HG03175 (cell line): ENCODE measurements around the gene EPHB1.

ENCODE experiments used
- ATAC-seq: cut with Tn5 transposase; IDR thresholded peaks from one replicate; pipeline ENCODE4 v1.9.1; 2021; ENCODE audit warnings: mild to moderate bottlenecking, moderate library complexity; ENCODE audit not compliant: unreplicated experiment

Gene EPHB1

DNA sequence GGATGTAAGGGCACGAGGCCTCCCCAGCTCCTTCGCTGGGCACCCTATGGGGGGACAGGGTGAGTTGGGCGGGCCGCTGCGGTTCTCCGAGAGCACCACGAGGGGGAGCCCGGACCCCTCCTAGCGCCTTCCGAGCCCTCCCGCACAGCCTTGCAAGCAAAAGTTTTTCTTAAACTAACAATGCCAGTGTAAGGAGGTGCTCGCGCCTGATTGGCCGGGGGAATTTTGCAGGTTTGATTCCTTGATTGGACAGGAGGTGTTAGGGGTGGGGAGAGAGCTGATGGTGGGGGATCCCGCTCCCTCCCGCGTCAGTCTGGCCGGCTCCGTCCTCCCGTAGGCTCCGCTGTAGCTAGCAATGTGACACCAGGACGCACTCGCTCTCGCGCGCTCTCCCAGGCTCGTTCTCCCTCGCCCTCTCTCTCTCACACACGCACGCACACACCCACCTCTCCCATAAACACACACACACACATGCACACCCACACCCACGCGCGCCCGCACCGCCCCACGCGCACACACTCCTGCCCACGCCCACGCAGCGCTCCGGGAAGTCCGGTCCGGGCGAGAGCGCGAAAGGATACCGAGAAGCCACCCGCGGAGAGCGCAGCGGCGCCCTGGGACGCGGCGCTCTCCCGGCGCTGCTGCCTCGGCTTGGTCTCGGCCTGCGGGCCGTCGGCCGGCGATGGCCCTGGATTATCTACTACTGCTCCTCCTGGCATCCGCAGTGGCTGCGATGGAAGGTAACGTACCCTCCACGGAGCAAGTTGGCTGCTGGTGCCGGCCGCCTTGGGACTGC, at the start of gene EPHB1:
EPHB1 (plus strand) TSS at position 311 of the 796 bp plus-strand sequence.
- ATAC-seq, result peak; percentile 82

DNA sequence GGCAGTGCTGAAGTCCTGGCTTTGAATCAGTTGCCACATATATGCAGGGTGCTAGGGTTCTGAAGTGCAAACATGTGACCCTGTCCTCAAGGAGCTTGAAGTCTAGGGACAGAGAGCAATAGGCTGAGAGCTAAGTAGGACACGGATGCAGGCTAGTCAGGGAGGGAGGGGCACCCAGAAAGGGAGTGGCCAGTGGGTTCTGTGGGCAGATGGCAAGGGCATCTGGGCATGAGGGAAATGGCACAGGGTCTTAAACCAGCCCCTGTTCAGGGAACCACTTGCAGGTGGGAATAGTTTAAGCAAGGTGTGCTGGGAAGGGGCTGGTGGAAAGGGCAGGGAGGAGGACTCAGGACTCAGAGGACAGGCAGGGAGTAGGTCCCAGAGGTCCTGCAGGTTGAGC, 46.4 kb upstream of the EPHB1 start:
- ATAC-seq, result no peak

GRCh38 chr3:134749174-134749573, 45.9 kb upstream of the EPHB1 start:
- ATAC-seq, result no peak

DNA sequence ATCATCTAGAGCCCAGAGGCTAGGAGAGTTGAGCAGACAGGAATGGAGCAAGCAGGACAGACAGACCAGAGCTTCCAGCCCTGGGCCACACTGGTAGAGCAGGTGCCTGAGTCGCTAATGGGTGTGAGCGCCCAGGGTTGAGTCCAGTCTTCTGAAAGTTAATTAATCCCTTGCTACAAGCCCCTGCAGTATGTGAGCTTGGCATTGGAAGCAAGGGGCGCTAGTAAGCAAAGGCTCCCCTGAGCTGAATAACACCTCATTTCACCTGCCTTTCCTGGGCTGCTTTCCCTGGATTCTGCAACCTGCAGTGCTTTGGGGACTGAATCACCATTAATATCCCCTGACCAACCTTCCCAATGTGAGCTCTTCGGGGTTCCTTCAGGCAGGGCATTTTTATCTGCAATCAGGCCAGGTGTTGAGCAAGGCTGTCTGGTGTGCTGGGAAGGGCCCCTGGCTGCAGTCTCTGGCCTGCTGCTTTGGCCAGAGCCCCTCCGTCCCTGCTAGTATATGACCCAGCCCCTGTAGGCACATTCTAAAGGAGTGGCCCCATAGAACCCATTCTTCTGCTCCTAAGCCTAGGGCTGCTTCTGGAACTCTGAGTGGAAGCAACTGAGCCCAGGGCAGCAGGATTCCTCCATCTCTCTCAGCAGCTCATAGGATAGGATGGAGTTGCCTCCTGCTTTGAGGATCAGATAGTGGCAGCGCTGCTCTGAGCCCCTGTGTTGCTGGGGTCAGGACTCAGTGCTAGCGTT, 45.1 kb upstream of the EPHB1 start:
- no peak for ATAC-seq

DNA sequence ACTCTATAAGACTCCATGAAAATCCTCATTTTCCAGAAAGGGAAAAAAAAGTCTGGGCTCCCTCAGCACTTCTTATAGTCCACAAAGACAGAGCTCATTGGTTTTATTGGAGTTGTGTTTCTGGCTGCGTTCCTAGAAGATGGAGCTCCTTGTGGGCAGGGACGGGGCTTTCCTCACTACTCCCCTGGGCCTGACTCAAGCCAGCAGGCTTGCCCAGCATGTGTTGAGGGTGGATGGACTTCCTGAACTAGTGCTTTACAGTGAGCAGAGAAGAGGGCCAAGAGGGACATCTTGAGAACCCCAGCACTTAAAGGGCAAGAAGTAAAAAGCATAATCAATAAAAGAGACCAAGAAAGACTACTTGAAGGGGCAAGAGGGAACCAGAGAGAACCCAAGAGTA, 43.2 kb upstream of the EPHB1 start:
- ATAC-seq, result no peak

GRCh38 chr3:134752761-134753461, 42.1 kb upstream of the EPHB1 start:
- ATAC-seq, result no peak

DNA sequence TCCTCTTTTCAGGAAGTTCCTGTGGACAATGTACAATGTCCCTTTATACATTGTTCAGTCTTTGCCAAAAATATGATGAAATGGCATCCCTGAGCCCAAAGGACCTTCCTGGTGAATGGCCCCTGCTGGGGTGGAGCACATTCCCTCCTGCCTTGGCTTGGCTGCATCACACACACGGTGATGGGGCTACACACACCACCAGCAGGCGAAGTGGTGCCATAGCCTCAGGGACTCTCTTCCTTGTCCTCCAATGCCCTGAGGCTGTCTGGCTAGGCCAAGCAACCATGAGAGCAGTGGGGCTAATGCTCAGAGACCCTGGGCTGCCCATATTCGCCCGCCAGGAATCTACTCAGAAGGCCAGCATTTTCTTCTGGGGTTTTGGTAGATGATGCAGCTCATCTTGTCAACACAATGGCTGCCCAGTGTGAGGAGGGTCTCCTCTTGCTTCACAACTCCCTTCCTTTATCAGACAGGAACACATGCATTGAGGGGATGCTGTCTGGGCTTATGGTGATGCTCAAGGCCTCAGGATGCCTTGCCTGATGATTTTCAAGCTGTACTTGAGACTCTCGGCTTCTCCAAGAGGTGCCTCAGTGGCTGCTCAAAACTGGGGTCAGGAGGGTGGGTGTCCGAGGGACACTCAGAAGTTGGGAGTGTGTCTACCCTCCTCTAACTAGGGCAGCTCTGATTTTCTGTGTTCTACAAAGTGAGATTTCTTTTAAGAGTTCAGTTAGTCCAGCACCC, 40.9 kb upstream of the EPHB1 start:
- no peak for ATAC-seq

DNA sequence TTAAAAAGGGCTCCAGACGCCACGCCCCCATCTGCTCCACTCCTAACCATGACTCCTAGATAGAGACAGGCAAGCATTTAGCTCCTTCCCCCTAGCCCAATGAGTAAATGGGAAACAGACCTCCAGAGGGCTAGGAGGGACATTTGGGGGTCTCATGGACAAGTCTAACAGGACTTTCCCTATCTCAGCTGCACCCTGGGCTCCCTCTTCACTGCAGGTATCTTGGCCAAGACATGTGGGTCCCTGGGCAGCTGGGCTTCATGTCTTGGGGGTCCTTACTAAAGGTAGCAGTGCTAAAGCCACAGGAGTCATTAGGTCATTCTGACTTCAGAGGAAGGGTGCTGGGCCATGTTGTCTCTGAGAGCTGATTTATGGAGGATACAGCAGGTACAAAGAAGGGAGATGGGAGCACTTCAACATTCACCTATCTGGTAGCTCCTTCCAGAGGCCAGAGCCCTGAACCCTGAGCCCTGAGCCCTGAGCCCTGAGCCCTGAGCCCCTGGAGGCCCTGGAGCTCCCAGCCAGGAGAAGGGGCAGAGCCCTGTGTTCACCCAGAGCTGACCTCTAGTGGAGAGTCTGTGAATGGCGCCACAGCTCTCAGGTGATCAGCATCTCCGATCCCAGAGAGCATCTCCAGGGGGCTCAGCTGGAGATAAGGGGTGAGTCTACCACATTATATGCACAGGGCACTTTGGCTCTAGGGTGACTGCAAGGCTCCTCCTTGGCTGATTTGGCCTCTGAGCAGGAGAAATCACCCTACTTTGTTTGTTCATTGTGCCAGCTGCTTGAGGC, 40.1 kb upstream of the EPHB1 start:
- peak; percentile 85 for ATAC-seq

GRCh38 chr3:134755821-134756220, 39.2 kb upstream of the EPHB1 start:
- no peak for ATAC-seq

DNA sequence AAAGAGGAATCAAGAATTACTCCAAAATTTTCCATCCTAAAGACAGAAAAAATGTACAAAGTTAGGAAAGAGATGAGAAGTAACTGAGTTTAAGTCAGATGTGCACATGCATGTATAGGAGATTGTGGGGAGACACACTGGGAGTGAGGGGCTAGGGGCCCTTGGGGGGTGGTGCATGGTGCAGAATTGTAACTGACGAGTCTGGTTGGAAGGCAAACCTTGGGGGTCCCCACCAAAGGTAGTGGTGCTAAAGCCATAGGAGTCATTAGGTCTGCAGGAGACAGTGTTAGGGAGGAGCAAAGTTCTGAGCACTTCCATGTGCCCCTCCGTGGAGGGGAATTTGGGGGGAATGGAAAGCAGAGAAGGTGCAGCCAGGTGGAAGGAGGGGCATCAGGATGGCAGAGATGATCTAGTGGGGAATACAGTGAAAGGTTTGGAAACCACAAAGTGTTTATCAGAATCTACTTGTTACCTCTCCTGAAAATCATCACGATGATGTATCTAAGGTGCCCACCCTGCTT, 37.5 kb upstream of the EPHB1 start:
- ATAC-seq, result no peak

- no peak for ATAC-seq
Measured at GRCh38 chr3:134761213-134761612, 33.8 kb upstream of the EPHB1 start.

GRCh38 chr3:134762016-134762415, 33.0 kb upstream of the EPHB1 start:
- no peak for ATAC-seq

- ATAC-seq, result no peak
Measured at GRCh38 chr3:134765468-134765867, 29.6 kb upstream of the EPHB1 start.

GRCh38 chr3:134766290-134766689, 28.8 kb upstream of the EPHB1 start:
- no peak for ATAC-seq

- no peak for ATAC-seq
Measured at GRCh38 chr3:134768116-134768515, 26.9 kb upstream of the EPHB1 start.

DNA sequence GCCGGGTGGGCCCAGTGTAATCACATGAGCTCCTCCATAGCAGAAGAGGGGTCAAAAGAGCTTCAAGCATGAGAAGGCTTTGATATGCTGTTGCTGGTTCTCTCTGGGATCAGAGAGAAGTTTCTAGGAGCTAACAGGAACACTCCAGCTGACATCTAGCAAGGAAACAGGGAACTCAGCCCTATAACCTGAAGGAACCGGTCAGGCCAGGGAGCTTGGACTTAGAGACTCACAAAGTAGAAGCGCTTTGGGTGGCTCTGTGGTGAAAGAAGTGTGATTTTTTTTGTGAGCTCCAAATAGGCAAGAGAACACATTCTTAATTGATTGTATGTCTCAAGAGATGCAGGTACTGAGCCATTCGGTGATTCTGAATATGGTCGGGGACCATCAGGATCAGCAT, 26.2 kb upstream of the EPHB1 start:
- ATAC-seq, result no peak

DNA sequence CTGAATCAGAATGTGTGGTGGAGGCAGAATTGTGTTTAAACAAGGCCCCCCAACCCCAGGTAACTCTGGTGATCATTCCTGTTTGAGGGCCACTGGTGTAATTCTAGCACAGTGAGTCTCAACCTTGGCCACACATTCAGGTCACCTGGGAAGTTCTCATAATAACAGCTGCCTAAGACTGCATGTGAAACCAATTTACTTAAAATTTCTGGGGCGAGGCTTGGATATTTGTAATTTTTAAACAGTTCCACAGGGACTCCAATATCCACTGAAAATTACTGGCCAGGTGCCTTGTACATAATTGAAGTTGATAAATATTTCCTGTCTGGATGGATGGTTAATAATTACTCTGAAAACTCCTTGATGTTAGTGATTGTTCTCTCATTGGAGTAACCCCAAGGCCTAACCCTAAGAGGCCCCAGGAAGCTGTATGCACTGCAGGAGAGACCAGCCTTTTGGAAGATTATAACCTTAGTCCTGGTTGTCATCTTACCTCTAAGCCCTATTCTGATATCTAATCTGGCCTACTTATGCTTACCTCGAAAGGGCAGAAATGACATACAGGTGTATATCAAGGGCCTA, 25.7 kb upstream of the EPHB1 start:
- ATAC-seq, result no peak

- no peak for ATAC-seq
Measured at GRCh38 chr3:134772011-134772410, 23.0 kb upstream of the EPHB1 start.

- no peak for ATAC-seq
Measured at GRCh38 chr3:134772591-134772990, 22.5 kb upstream of the EPHB1 start.

DNA sequence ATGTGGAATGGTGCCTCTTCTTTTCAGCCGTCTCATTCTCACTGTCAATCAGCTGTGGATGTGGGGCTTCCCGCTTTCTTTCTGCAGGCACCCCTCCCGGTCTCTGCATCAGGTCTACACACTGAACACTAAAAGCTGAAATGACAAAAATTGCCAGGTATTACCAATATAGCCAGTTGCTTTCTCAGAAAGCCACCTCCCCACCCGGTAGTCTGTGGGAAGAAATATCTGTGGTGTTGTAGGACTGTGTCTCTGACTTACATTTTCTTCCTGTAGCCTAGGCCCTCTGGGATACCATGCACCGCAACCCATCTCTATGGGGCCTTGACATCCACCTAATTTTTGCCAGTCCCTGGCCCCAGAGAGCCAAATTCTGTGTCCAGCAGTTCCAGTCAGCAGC, 19.2 kb upstream of the EPHB1 start:
- no peak for ATAC-seq
